ENCODE measurements around the gene RC3H2.

Gene RC3H2

GRCh38 chr9:122797316-122798063 is 107.7 kb downstream of the RC3H2 start:
- Histone ChIP-seq H3K36me3 (ENCODE audit: insufficient read depth, low read length) (no peaks in the 10 kb centered on the region), H3K79me2 (ENCODE audit: insufficient read depth, low read length) (no peaks in the 10 kb centered on the region), H3K4me1 (ENCODE audit: insufficient read depth, low read length) (no peaks in the 10 kb centered on the region), H3K9ac (ENCODE audit: low read depth, low read length) (no peak overlapping the region), H3K27me3 (ENCODE audit: insufficient read depth, low read length, poor library complexity) (no peaks in the 10 kb centered on the region), H3K4me3 (ENCODE audit: low read depth in 1 of 2, low read length in 2 of 2) (no peak overlapping the region), H2AFZ (ENCODE audit: low read depth, low read length) (no peak overlapping the region), H4K20me1 (ENCODE audit: insufficient read depth, low read length) (no peaks in the 10 kb centered on the region), H3K4me2 (ENCODE audit: insufficient read depth, low read length) (no peak overlapping the region), H3K27ac (ENCODE audit: low read length) (no peak overlapping the region), H3K9me3 (ENCODE audit: insufficient read depth, low read length, severe bottlenecking) (no peaks in the 10 kb centered on the region)
- DNase-seq (no peak), ATAC-seq (ENCODE audit: insufficient read depth, low read depth) (no peak)
- TF ChIP-seq CTCF (IDR thresholded peaks at IDR 0.05; ENCODE audit: borderline replicate concordance, extremely low read depth, low read length, poor library complexity, severe bottlenecking) (no peak), EZH2 (IDR thresholded peaks at IDR 0.05; ENCODE audit: borderline replicate concordance, low read depth, low read length, severe bottlenecking) (no peak)

Measured in DND-41 (cell line).